Measurements from ENCODE around the gene TNS1.

Gene TNS1

GRCh38 chr2:217927601-217928323 lies 75.0 kb downstream of the TNS1 start:
- no peak for TF ChIP-seq CTCF (IDR thresholded peaks at IDR 0.05; ENCODE audit: insufficient read depth, low read depth, low read length, missing control alignments)
- no peak for DNase-seq (ENCODE audit: low read depth)
- H3K4me3 ChIP-seq (ENCODE audit: low read length), result no peak overlapping the region

GRCh38 chr2:217926801-217927200 lies 76.0 kb downstream of the TNS1 start:
- no peak for DNase-seq (ENCODE audit: low read depth)
- no peak for TF ChIP-seq CTCF (IDR thresholded peaks at IDR 0.05; ENCODE audit: insufficient read depth, low read depth, low read length, missing control alignments)
- H3K4me3 ChIP-seq (ENCODE audit: low read length), result no peak overlapping the region

DNA sequence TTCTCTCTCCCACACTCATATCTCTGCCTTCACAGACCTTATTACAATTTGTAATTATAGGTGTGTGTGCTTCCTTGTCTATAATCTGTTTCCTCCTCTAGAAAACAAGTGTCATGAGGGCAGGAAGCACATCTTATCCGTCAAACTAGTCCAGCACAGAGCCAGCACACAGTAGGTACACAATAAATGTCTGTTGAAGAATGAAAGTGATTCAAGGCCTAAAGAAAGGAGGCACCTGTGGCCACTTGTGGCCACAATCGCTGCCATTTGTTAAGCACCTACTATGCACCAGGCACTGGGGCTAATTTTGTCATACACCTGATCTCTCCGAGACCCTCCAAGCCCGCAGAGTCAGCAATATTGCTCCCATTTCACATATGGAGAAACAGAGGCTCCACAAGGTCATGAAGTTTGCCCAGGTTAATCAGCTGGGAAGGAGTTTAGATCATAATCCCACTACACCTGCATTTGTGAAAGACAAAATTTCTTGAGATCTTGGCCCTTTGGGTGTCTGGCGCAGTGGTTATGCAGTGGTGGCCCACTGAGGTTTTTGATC lies 78.4 kb downstream of the TNS1 start:
- H3K4me3 ChIP-seq (ENCODE audit: low read length), result no peak overlapping the region
- no peak for TF ChIP-seq CTCF (IDR thresholded peaks at IDR 0.05; ENCODE audit: insufficient read depth, low read depth, low read length, missing control alignments)
- DNase-seq (ENCODE audit: low read depth), result no peak

GRCh38 chr2:217923007-217923686 lies 79.6 kb downstream of the TNS1 start:
- no peak for DNase-seq (ENCODE audit: low read depth)
- TF ChIP-seq CTCF (IDR thresholded peaks at IDR 0.05; ENCODE audit: insufficient read depth, low read depth, low read length, missing control alignments), result no peak
- no peak overlapping the region for H3K4me3 ChIP-seq (ENCODE audit: low read length)

DNA sequence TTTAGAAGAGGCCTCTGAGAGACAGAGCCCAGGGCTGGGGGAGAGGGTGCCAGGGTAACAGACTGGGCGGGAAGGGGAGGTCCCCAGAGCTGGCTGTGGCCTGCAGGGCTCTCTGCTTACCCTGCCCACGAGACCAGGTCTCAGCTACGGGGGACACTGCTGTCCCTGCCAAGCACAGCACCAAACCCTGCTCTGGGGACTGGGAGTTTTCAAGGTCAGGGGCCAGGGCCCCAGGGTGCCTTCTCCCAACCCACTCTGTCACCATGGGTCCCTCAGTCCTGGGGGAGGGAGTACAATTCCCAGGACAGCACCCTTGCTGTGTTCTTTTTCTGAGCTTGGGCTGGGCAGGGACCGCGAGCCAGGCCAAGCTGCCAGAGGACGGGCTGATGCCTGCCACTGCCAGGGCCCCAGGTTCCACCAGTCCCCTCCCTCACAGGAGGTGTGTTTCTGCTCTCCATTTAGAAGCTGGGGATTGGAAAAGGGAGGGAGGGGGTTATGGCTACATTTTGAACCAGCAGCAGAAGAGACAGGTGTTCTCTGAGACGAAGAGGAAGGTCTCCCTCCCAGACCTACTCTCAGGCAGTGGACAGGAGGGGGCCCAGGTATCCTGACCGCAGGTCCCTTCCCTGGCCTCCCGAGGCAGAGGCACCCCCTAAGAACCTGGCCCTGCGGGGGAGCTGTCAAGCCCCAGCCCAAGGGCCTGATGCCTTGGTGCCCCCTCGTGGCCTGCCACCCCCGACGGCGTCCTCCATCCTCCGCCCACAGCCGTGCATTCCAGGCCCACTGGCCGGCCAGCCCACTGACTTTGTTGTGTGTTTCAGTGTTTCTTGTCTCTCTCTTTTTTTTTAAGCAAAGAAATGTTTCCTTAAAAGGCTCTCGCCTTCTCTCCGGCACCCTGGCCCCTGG lies 80.4 kb downstream of the TNS1 start:
- DNase-seq (ENCODE audit: low read depth), result no peak
- no peak for TF ChIP-seq CTCF (IDR thresholded peaks at IDR 0.05; ENCODE audit: insufficient read depth, low read depth, low read length, missing control alignments)
- H3K4me3 ChIP-seq (ENCODE audit: low read length), result no peak overlapping the region

GRCh38 chr2:217920879-217921603 lies 81.8 kb downstream of the TNS1 start:
- no peak for TF ChIP-seq CTCF (IDR thresholded peaks at IDR 0.05; ENCODE audit: insufficient read depth, low read depth, low read length, missing control alignments)
- DNase-seq (ENCODE audit: low read depth), result no peak
- H3K4me3 ChIP-seq (ENCODE audit: low read length), result no peak overlapping the region

Measured in epithelial cell of esophagus (primary cell).